ENCODE data around the gene CLDN19. TPM values are rescaled to one million over a fixed set of nuclear protein-coding genes. Genes with fewer than 3 reads are reported as not detected.

Gene CLDN19
- total RNA-seq, 4 donors from 2014 or later = not detected

GRCh38 chr1:42774928-42775526 lies 35.0 kb upstream of the CLDN19 start:
- TF ChIP-seq POLR2A (IDR thresholded peaks at IDR 0.05) = no peak
- TF ChIP-seq, protein P1, sequence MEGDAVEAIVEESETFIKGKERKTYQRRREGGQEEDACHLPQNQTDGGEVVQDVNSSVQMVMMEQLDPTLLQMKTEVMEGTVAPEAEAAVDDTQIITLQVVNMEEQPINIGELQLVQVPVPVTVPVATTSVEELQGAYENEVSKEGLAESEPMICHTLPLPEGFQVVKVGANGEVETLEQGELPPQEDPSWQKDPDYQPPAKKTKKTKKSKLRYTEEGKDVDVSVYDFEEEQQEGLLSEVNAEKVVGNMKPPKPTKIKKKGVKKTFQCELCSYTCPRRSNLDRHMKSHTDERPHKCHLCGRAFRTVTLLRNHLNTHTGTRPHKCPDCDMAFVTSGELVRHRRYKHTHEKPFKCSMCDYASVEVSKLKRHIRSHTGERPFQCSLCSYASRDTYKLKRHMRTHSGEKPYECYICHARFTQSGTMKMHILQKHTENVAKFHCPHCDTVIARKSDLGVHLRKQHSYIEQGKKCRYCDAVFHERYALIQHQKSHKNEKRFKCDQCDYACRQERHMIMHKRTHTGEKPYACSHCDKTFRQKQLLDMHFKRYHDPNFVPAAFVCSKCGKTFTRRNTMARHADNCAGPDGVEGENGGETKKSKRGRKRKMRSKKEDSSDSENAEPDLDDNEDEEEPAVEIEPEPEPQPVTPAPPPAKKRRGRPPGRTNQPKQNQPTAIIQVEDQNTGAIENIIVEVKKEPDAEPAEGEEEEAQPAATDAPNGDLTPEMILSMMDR (IDR thresholded peaks at IDR 0.05) = no peak
- DNase-seq = no peak
- no peak overlapping the region for H3K4me3 ChIP-seq
- peaks cover 0 to 54% (median 0%) of the 10 kb centered on the region in 3 donors for H3K36me3 ChIP-seq
- no peak overlapping the region for H3K27ac ChIP-seq
- no peaks in the 10 kb centered on the region for H3K4me1 ChIP-seq
- no peaks in the 10 kb centered on the region for H3K27me3 ChIP-seq
- no peaks in the 10 kb centered on the region for H3K9me3 ChIP-seq

GRCh38 chr1:42773420-42773819 lies 33.4 kb upstream of the CLDN19 start:
- Histone ChIP-seq H3K36me3 (peaks cover 0 to 51% (median 0%) of the 10 kb centered on the region in 3 donors), H3K4me1 (peaks cover 0 to 11% (median 0%) of the 10 kb centered on the region in 4 donors), H3K4me3 (no peak overlapping the region), H3K27ac (no peak overlapping the region), H3K27me3 (no peaks in the 10 kb centered on the region), H3K9me3 (no peaks in the 10 kb centered on the region)
- no peak for DNase-seq
- no peak for TF ChIP-seq POLR2A (IDR thresholded peaks at IDR 0.05)
- TF ChIP-seq, protein P1 (IDR thresholded peaks at IDR 0.05) = no peak

DNA sequence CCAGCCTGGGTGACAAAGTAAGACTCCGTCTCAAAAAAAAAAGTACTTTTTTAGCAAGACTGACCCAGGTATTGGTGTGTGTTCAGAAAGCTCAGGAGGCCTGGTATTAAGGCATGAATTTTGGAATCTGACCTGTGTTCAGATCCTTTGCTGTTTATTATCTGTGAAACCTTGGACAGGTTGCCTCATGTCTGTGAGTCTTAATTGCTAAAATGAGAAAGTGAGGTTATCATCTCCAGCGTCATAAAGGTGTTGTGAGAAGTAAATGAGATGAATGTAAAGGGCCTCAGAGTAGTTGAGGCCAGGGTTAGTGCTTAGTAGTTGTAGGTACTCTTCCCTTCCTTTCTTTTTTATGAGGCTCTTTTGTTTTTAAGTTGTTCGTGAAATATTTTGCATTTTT lies 29.8 kb upstream of the CLDN19 start:
- Histone ChIP-seq H3K27ac (no peak overlapping the region), H3K9me3 (no peaks in the 10 kb centered on the region), H3K4me1 (peaks cover 0 to 32% (median 3%) of the 10 kb centered on the region in 4 donors), H3K36me3 (peaks cover 0 to 15% (median 0%) of the 10 kb centered on the region in 3 donors), H3K27me3 (no peaks in the 10 kb centered on the region), H3K4me3 (no peak overlapping the region)
- TF ChIP-seq POLR2A (IDR thresholded peaks at IDR 0.05) = no peak
- TF ChIP-seq, protein P1 (IDR thresholded peaks at IDR 0.05) = no peak
- DNase-seq = no peak

DNA sequence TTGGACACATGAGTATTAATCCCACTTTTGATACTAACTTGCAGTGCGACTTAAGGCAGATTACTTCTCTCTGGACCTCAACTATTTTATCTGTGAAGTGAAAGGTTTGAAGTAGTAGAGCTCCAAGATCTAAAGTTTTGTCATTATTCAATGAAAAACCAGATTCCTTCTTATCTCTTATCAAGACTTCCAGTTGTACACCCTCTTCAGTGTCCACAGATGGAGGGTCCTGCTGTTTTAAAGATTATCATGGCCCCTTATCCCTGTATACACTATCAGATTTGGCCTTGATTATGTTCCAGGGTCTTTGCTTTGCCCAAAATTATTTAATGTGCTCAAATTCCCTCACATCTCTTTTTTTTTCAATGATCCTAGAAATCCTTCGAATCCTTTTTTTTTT lies 28.1 kb upstream of the CLDN19 start:
- DNase-seq = no peak
- H3K27me3 ChIP-seq = no peaks in the 10 kb centered on the region
- H3K4me3 ChIP-seq = peak overlapping the region; percentile 72 to 99 (median 93)
- H3K4me1 ChIP-seq = peaks cover 0 to 33% (median 3%) of the 10 kb centered on the region in 4 donors
- no peak for TF ChIP-seq POLR2A (IDR thresholded peaks at IDR 0.05)
- TF ChIP-seq, protein P1 (IDR thresholded peaks at IDR 0.05) = no peak
- H3K36me3 ChIP-seq = no peaks in the 10 kb centered on the region
- no peaks in the 10 kb centered on the region for H3K9me3 ChIP-seq
- no peak overlapping the region for H3K27ac ChIP-seq

DNA sequence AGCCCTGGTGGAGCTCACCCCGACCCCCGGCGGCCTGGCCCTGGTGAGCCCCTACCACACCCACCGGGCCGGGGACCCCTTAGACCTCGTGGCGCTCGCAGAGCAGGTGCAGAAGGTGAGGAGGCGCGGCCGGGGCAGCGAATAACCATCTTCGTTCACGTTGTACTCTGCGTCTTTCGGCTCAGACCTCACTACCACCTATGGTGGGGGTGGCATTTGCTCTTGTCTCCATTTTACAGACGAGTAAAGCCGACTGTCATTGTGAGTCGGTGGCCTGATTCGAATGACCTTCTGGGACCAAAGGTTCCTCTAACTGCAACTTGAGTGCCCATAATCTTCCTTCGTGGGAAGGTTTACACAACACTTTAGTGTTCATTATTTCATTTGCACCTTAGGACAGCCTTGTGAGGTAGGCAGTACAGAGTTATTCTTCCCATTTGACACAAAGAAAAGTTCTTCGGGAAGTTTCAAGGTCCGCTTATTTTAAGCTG lies 27.5 kb upstream of the CLDN19 start:
- peaks cover 0 to 33% (median 3%) of the 10 kb centered on the region in 4 donors for H3K4me1 ChIP-seq
- no peaks in the 10 kb centered on the region for H3K36me3 ChIP-seq
- no peaks in the 10 kb centered on the region for H3K9me3 ChIP-seq
- peak overlapping the region; percentile 72 to 99 (median 93) for H3K4me3 ChIP-seq
- TF ChIP-seq, protein P1 (IDR thresholded peaks at IDR 0.05) = no peak
- no peak for TF ChIP-seq POLR2A (IDR thresholded peaks at IDR 0.05)
- peak overlapping the region; percentile 80 to 92 (median 90) for H3K27ac ChIP-seq
- H3K27me3 ChIP-seq = no peaks in the 10 kb centered on the region
- DNase-seq = no peak
